OCI-M2 (cell line): ENCODE measurements around the gene RIMS4.

ENCODE experiments used
- DNase-seq: peaks from one replicate; lab custom pipeline; 2025; ENCODE audit not compliant: unreplicated experiment; lab: John Stamatoyannopoulos, UW

RIMS4 gene

DNA sequence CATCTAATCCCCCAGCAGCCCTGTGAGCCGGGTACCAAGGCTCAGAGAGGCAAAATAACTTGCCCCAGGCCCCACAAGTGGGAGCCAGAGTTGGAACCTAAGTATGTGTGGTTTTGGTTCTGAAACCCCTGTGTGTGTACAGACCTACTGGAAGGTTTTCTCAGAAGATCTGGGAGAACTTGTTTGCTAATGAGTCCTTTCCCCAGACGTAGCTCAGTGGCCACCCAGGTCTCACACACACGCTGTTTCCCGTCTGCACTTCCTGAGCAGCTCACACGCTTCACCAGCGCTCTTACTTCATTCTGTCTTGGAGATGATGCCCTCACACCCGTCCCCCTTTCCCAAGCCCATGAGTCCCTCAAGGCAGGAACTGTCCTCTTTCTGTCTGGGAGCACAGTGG lies 87.0 kb downstream of the RIMS4 start:
- no peak for DNase-seq

DNA sequence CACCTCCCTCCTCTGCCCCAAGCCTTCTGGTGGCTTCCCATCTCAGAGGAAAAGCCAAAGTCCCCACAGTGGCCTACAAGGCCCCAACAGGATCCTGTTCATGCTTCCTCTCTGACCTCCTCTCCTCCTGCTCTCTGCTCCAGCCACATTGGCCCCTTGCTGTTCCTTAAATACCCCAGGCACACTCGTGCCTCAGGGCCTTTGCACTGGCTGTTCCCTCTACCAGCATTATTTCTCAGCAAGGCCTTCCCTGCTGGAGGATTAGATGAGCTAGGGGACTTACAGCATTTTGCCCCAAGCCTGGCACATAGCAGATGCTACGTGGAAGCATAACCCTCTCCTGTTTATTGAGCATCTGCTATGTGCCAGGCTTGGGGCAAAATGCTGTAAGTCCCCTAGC lies 87.4 kb downstream of the RIMS4 start:
- DNase-seq: no peak

DNA sequence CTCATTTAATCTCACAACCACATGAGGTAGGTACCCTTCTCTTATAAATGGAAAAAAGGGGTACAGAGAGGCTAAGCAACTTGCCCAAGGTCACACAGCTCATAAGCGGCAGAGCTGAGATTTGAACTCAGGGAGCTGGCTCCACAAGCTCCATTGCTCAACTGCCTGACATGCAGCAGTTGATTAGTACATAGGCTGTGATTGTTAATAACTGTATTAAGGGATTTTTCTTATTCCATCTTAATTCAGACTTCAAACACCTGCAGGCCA lies 88.6 kb downstream of the RIMS4 start:
- DNase-seq: no peak

DNA sequence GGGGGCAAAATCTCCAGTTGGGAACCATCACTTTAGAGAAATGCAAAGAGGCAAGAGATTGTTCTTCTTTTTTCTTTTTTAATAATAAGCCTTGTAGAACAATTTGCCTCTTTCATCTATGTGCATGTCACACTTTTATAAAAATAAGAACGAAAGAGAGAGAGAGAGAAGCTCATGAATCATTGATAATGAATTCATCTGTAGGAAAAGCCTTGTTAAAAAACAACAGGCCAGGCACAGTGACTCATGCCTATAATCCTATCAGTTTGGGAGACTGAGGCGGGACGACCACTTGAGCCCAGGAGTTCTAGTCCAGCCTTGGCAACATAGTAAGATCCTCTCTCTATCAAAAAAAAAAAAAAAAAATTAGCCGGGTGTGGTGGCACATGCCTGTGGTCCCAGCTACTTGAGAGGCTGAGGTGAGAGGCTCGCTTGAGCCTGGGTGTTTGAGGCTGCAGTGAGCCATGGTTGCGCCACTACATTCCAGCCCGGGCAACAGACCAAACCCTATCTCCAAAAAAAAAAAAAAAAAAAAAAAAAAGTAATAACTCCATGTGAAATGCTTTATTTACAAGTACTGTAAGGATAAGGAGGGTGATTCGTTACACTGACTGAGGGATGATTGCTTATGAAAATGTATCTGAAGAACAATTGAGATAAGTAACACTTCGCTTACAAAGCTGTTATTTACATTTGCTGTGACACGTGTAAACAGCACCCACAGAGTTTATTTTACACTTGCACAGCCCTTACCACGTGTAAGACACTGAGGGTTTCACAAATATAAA lies 89.2 kb downstream of the RIMS4 start:
- DNase-seq: no peak

DNA sequence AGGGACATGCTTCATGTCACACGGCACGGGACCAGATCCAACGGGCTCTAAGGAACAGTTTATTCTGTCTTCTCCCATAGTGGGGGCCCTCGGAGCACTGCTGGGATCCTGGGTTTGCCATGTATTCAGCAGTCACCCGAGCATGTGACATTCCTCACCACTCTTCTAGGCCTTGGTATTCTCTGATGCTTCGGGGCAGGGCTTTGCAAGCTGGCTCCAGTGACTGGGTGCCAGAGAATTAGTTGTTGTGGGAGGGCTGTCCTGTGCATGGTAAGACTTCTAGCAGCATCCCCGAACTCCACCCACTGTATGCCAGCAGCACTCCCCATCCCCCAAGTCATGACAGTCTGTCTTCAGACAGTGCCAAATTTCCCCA lies 89.7 kb downstream of the RIMS4 start:
- no peak for DNase-seq

DNA sequence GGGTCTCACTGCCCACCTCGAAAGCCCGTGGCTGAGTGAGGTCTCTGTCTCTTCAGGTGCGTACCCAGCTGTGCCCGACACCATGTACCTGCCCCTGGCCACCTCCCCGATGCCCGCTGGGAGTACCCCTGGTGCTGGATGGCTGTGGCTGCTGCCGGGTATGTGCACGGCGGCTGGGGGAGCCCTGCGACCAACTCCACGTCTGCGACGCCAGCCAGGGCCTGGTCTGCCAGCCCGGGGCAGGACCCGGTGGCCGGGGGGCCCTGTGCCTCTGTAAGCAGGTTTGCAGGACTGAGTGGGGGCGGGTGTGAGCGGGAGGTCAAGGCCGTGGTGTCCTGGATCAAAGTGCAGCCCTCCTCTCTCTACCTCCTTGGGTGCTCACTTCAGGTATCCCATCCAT lies 90.5 kb downstream of the RIMS4 start:
- DNase-seq: no peak

DNA sequence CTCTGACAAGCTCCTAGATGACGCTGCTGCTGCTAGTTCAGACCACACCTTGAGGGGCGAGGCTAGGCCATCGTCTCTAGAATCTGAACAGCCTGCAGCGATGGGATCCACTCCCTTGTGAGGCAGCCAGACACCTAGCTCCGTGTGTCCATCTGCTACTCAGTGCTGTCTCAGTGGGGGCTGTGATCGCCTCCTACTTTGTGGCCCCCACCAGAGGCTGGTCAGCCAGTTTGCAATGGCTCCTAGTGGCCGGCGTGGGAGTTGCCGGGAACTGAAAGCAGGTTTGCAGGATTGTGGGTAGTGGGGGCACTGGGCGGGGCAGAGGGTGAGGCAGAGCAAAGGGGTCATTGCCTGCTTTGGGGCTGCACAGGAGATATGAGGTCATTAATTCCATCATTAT lies 92.4 kb downstream of the RIMS4 start:
- no peak for DNase-seq

DNA sequence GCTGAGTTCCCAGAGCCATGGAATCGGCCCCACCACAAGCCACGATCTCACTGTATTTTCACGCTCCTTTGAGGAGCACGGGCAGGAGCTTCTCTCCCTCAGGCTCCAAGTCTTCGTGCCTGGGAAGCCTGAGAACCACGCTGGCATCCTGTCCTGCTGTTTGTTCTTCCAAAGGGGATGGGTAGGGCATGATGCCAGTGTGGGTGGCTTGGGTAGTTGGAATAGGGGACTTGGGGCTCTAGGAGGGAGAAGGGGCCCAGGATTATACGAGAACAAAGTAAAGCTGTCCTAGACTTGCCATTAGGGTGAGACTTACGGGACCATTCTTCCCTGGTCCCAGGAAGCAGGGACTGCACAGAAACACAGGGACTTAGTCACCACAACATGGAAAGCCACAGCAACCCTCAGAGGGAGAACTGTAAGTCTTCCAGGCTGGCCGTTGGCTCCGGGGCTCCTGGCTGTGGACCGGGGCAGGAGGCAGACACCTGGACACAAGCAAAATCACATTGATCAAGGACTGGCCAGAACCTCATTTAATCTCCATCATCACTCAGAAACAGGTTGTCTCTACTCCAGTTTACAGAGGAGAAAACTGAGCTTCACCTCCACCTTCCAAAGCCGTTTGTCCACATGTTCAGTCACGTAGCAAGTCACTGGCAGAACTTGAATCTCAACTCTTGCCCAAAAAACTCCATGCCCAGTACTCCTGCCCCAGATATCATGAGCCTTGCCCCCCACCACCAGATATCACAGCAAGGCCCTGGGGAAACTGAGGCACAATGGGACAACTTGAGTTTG lies 93.8 kb downstream of the RIMS4 start:
- no peak for DNase-seq

DNA sequence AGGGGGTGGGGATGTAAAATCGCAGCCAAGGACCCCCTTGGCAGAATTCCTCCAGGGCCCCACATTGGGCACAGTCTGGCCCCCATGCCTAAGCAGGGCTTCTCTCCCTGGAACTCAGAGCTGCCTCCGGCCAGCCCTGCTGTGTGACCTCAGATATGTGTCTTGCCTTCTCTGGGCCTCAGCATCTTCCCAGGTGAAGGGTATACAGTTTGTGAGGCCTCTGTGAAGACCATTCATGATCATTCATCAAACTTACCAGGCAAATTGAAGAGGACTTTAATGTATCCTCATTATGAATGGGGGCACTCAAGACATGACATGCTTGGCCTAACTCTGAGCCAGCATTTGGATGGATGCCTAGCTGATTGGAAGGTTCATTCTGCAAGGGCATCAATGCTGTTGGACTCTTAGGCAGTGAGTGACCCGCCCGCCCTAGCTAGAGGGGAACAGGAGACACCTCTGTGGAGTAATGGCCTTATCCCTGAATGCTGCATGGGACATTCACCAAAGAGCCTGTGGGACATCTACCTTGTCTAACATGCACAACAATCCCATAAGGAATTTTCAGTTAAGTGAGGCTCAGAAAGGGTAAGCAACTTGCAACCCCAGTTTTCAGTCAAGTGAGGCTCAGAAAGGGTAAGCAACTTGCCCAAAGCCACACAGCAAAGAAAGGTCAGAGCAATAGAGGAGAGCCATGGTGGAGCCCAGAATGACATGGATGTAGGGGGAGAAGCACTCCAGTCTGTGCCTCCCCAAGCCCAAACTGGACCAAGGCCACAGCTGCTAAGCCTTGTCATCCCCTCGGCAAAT lies 94.6 kb downstream of the RIMS4 start:
- DNase-seq: no peak

DNA sequence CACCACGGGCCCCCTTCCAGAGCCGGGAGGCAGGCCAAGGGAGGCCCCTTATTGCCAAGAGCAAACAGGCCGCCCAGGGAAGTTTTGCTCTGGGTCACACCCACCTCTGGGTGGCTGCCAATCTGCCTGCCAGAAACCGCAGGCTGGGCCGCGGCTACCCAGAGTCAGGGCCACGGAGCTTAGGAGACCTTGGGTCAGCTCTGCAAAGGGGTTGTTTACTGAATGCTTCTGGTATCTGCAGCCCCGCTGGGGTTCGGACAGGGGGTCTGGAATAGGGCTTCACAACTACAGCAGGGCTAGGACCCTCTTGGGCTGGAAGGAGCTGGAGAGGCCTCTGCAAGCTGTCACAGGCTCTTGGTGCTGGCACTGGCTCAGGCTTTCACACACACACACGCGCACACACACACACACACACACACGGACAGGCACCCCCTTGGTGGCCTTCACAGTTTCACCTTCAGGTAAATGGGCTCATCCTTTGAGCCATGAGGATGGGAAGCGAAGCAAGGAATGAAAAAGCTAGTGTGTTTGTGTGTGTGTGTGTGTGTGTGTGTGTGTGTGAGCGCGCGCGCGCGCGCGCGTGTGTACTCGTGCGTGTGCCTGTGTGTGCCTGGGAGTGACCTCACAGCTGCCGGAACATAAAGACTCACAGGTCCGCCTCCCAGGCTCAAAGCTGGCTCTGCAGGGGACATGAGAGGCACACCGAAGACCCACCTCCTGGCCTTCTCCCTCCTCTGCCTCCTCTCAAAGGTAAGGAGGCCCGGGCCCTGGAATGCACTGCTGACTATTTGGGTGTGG lies 95.4 kb downstream of the RIMS4 start, which contains the start of gene CCN5:
Gene CCN5, plus strand, starts transcription at position 669 of the 798 bp plus-strand sequence. Its CDS starts 22 bp downstream, at position 691.
- DNase-seq: no peak

DNA sequence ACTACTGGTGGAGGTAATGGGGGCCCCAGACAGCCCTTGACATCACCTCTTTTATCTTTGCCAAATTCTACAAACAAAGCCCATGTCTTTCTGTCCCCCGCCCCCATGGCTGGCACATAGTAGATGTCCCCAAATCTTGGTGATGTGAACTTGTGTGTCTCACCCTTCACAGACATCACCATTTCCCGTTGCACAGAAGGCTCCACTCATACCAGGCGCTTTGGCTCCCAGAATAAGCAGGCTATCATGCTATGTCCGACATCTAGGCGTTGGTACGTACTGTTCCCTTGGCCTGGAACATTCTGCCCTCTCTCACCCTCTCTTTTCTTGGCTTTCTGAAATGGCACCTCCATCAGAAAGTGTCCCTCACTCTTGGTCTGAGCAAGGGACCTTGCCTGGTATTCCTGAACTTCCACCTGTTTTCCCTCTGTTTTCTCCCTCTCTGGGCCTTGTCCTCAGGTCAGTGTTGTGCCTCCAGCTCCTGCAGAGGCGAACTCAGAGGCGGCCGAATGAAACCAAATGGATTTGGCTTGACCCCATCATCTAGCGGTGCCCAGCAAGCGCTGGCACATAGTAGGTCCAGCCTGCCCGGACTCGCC lies 96.1 kb downstream of the RIMS4 start:
- no peak for DNase-seq

DNA sequence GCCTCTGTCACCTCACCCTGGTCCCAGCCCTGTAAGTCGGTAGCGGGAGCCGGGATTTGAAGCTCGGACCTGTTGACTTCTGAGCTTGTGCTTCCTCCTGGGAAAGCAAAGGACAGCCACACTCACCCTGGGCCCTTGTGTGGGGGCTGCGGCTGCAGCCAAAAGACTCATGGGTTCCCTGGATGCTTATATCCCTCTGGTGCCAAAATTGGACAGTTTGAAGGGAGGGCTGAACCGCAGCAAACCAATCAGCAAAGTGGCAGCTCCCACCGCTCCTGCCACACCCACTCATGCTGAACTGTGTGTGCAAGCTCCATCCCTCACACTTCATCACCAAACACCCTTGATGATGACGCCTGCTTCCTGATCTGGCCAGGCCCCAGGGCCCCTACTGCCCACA lies 99.1 kb downstream of the RIMS4 start:
- DNase-seq: no peak

DNA sequence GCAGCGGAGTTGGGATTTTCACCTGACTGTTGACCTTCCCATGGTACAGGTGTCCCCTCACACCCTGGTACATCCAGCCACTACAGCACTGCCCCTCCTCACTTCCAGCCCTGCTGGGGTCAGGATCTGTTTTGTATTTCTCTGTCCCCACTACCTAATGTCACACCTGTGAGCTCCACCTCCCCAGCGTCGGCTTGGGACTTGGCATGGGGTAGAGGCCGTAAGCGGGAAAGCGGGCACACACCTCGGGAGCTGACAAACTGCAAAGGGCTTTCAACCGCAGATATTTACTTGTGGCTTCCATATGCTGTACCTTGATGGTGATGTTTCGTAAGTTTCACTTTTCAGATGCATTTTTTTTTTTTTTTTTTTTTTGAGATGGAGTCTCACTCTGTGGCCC lies 100.5 kb downstream of the RIMS4 start:
- DNase-seq: no peak

DNA sequence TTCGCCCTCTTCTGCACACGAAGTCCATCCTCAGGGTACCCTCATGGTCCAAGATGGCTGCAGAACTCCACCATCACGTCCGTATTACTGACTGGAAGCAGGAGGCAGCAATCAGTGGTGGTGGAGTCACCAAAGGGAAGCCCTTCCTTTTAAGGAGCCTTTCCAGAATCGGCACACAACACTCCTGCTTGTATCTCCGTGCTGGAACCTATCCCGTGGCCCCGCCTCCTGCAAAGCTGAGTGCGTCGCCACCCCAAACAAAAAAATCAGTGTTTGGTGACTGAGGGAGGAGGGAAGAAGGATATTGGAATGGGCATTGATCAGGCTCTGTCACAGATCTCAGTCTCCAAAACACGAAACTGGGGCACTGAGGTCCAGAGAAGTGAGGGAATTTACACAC lies 101.0 kb downstream of the RIMS4 start:
- no peak for DNase-seq

DNA sequence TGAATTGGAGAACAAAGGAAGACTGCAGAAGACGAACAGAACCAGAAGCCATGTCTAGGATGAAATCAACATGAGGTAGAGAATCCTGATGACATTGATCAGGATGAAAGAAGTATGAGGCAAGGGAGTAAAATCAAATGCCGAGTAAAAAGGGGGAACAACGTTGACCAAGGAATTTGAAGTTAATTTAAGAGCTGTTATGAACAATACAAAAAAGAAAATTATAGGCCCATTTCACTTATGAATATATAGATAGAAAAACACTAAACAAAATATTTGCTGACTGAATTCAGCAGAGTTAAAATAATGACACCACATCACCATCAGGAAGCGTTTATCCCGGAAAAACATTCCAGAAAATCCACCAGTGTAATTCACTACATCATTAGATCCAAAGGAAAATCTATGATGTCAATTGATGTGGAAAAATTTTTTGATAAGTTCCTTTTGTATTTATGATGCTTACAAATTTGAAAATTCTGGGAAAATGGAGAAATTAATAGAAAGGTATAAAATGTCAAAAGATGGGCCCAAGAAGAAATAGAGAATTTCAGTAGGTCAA lies 103.2 kb downstream of the RIMS4 start:
- DNase-seq: no peak

DNA sequence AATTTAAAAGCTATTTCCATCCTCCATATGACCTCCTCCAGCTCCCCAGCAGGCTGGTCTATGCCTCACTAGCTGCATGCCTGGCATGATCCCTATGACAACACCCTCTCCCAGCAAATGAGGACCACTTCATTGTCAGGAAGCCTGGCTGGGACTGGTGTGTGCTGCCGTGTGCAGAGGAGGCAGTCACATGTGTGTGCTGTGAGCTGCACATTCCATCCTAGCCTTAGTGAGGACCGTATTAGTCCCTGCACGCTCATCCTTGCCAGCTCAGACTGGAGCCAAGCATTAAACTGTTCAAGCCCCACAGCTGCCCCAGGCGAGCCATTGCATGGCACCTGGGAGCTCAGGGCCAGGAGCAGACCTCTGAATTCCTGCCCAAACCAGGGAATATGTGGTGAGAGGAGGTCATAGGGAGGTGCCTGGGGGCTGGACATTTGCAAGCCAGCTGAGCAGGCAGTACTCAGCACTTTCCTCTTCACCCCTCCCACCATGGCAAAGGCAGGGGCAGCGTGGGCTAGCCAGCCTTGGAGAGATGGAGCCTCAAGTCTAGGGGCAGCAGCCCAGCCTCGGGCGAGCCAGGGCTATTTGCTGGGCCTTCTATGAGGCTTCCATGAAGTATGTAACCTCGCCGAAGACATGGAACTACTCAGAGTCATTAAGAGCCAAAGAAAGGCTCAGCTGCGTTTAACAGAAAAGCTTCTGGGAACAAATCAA lies 103.9 kb downstream of the RIMS4 start:
- no peak for DNase-seq

DNA sequence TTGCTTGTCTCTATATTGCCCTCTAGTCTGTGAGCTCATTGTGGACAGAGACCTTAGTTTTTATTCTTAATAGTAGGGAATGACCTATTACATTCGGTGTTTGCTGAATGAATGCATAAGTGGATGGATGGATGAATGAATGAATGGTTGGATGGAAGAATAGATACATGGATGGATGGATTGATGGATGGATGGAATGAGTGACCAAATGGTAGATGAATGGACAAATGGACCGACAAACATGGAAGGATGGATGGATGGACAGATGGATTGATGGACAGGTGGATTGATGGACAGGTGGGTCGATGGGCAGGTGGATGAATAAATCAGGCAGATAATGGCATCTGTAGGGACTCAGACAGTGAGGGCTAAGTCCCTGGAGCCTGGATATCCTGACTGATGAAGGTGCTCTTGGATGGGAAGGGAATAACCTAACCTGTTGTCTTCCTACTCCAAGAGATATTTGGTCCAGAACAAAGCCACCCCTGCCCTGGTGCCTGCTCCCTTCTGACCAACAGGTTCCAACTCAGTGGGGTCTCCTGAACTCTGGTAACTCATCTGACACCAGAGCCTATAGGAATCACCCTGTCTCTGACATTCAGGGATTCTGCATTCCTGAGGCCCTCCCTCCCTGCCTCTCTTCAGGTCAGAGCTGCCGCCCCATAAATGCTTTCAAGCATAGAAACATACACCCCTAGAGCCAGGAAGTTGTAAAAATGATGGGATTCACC lies 104.8 kb downstream of the RIMS4 start:
- DNase-seq: no peak

DNA sequence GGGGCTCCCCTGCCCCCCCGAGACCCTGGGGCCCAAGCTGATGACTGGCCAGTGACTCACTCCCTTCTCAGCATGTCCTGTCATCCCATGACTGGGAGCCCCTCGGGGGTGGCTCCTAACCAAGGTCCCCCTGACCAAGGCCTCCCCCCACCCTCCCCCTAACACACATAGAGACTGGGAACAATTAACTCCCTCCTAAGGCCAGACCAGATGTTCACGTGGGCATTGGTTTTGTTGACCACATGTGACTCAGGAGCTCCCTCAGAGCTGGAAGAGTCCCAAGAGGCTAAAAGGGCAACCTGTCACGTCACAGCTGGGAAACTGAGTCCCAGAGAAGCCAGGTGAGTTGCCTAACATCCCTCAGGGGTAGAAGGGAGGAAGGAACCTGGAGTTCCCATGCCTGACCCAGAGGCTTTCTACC lies 105.8 kb downstream of the RIMS4 start:
- DNase-seq: no peak

DNA sequence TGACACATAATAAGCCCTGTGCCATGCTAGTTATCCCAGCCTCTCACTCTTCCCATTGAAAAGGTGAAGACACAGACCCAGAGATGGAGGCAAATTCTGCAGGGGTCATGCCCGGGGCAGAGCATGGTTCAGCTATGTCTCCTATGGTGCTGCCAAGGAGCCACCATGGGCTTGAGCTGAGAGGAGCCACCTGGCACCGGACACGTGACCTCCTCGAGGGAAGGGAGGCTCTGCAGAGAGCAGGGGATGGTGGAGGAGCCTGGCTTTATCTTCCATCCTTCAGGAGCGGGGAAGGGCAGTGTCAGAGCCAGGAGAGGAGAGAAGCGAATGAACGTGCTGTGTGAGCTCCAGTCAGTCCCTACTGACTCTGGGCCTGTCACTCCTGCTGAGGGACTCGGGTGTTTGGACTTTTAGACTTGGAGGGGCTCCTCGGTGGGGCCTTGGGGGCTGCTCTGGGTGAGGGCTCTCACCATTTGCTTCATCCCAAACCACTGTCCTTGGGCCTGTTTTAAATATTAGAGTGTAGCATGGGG lies 106.3 kb downstream of the RIMS4 start:
- DNase-seq: no peak
